B cell (primary cell): ENCODE data around the gene DRAXIN. TPM values are rescaled to one million over a fixed set of nuclear protein-coding genes. Genes with fewer than 3 reads are reported as not detected.
A peak's percentile ranks its signal among the peaks of the same experiment; 100 is the strongest.
"Not testable (repeated sequence)": the region's sequence is repeated elsewhere in the genome, so short reads cannot be mapped to it uniquely, and the experiment has no call there.

Source experiments
- ATAC-seq: fragments of 200-7000 bp; cut with Tn5 transposase; one replicate; pipeline ENCODE4 v1.10.0; 2021; ENCODE audit warnings: low read depth, mild to moderate bottlenecking, moderate number of reproducible peaks, moderate library complexity
- CTCF ChIA-PET: fragments of 350-600 bp; sonication (Branson Sonifier 250); formaldehyde crosslinking; loops from one replicate; lab custom pipeline; 2021; ENCODE audit warnings: antibody characterized with exemption, inconsistent platforms; lab: Charles Lee
- POLR2A ChIA-PET: fragments of 350-600 bp; sonication (Branson Sonifier 250); formaldehyde crosslinking; loops from one replicate; lab custom pipeline; 2021; ENCODE audit warnings: antibody characterized with exemption; lab: Charles Lee
- DNase-seq: peaks from one replicate; pipeline ENCODE4 v3.0.0; 2013
- H2AFZ ChIP-seq: 2 replicates; pipeline ENCODE4 v1.6.1; 2012; ENCODE audit warnings: mild to moderate bottlenecking, low read depth, low read length; ENCODE audit not compliant: insufficient read depth, poor library complexity, severe bottlenecking
- H3K27ac ChIP-seq, 2 donors: 1 replicate in 1 of 2; 2 replicates in 1 of 2; pipeline ENCODE4 v1.5.1; 2012 to 2013; ENCODE audit warnings: low read length in 2 of 2, mild to moderate bottlenecking in 2 of 2, moderate library complexity in 1 of 2
- H3K27me3 ChIP-seq, 4 experiments: fragments of 200-600 bp in 1 of 4; sonication (generic) in 1 of 4; replicated peaks in 1 of 4; 1 replicate in 2 of 4; 2 replicates in 2 of 4; pipeline versions ENCODE4 v1.6.1 to v1.7.0; 2013 to 2016; ENCODE audit warnings: low read length in 3 of 4, mild to moderate bottlenecking in 2 of 4, mixed read lengths in 1 of 4, moderate library complexity in 1 of 4; ENCODE audit not compliant: insufficient read depth in 4 of 4, control insufficient read depth in 3 of 4; ENCODE audit errors: control extremely low read depth in 1 of 4
- H3K36me3 ChIP-seq, 2 experiments: replicated peaks in 1 of 2; 1 replicate in 1 of 2; 2 replicates in 1 of 2; pipeline versions ENCODE4 v1.6.1 to v1.7.1; 2013; ENCODE audit warnings: low read length in 1 of 2; ENCODE audit not compliant: insufficient read depth in 2 of 2, control insufficient read depth in 1 of 2; ENCODE audit errors: control extremely low read depth in 1 of 2, extremely low read depth in 1 of 2
- H3K4me1 ChIP-seq, 2 donors: fragments of 200-600 bp in 1 of 2; sonication (generic) in 1 of 2; 1 replicate in 1 of 2; 2 replicates in 1 of 2; pipeline versions ENCODE4 v1.5.1 to v1.6.1; 2013 to 2017; ENCODE audit warnings: low read length in 2 of 2; ENCODE audit not compliant: control insufficient read depth in 2 of 2, insufficient read depth in 2 of 2
- H3K4me2 ChIP-seq: replicated peaks from 2 replicates; pipeline ENCODE3; 2012; ENCODE audit warnings: mild to moderate bottlenecking, low read depth, low read length; ENCODE audit not compliant: poor library complexity, severe bottlenecking
- H3K4me3 ChIP-seq, 5 experiments: fragments of 200-600 bp in 1 of 5; sonication (generic) in 1 of 5; 1 replicate in 3 of 5; 2 replicates in 2 of 5; pipeline versions ENCODE4 v1.5.1 to v1.7.0; 2011 to 2016; ENCODE audit warnings: low read length in 4 of 5, mild to moderate bottlenecking in 4 of 5, low read depth in 2 of 5, control low read depth in 1 of 5, moderate library complexity in 1 of 5; ENCODE audit not compliant: insufficient read depth in 1 of 5; ENCODE audit errors: control extremely low read depth in 1 of 5, extremely low read depth in 1 of 5
- H3K79me2 ChIP-seq: fragments of 200-600 bp; sonication (generic); one replicate; pipeline ENCODE4 v1.6.0; 2016; ENCODE audit warnings: low read length; ENCODE audit not compliant: control insufficient read depth, insufficient read depth
- H3K9ac ChIP-seq: fragments of 200-600 bp; sonication (generic); 2 replicates; pipeline ENCODE4 v1.6.1; 2017; ENCODE audit warnings: mild to moderate bottlenecking, low read length, moderate library complexity
- H3K9me3 ChIP-seq, 3 donors: one replicate each; pipeline versions ENCODE4 v1.6.1 to v1.7.1; 2013; ENCODE audit warnings: low read length in 2 of 3; ENCODE audit not compliant: control insufficient read depth in 2 of 3, insufficient read depth in 1 of 3; ENCODE audit errors: control extremely low read depth in 1 of 3
- H4K20me1 ChIP-seq: 2 replicates; pipeline ENCODE4 v1.6.0; 2012; ENCODE audit warnings: mild to moderate bottlenecking, low read length; ENCODE audit not compliant: insufficient read depth, control insufficient read depth, poor library complexity, severe bottlenecking
- H3K27ac Mint-ChIP-seq: one replicate; pipeline ENCODE4 v1.8.0; 2021; ENCODE audit warnings: mixed read lengths
- H3K27me3 Mint-ChIP-seq: one replicate; pipeline ENCODE4 v1.8.0; 2021; ENCODE audit warnings: mixed read lengths
- H3K4me1 Mint-ChIP-seq: one replicate; pipeline ENCODE4 v1.8.0; 2021; ENCODE audit warnings: mixed read lengths
- H3K4me3 Mint-ChIP-seq: one replicate; pipeline ENCODE4 v1.8.0; 2021; ENCODE audit warnings: mixed read lengths
- H3K9me3 Mint-ChIP-seq: one replicate; pipeline ENCODE4 v1.8.0; 2022; ENCODE audit warnings: mixed read lengths; ENCODE audit not compliant: insufficient read depth
- CTCF ChIP-seq: fragments of 200-600 bp; IDR thresholded peaks from one replicate; pipeline ENCODE4 v1.8.0; 2022; ENCODE audit warnings: antibody characterized with exemption, mild to moderate bottlenecking
- EZH2 ChIP-seq: IDR thresholded peaks from 2 replicates; pipeline ENCODE4 v1.6.1; 2012; ENCODE audit warnings: borderline replicate concordance, low read depth, mild to moderate bottlenecking, moderate library complexity, low read length; ENCODE audit not compliant: insufficient read depth, poor library complexity, severe bottlenecking
- WGBS: methylation state at CpG from one replicate; pipeline ENCODE4 v1.1.5; 2013; ENCODE audit warnings: missing lambda C conversion rate; ENCODE audit not compliant: insufficient coverage; 5-methylcytosine and 5-hydroxymethylcytosine counted together
- intact Hi-C: fragments of 100-400 bp; cut with micrococcal nuclease; formaldehyde crosslinking; loops from one replicate; pipeline ENCODE4 v1.10.0; 2022
- polyA plus RNA-seq: library from polyadenylated mRNA; depleted of rRNA; stranded (reverse); fragments of >200 nt; gene quantifications from 2 replicates; pipeline ENCODE4 v1.2.3, GENCODE V29; 2012
- total RNA-seq, 2 donors: library from RNA; stranded (reverse); fragments of 120-200 nt in 1 of 2; gene quantifications; 1 replicate in 1 of 2; 2 replicates in 1 of 2; pipeline versions ENCODE4 v1.2.3 to v1.2.4, GENCODE V29; 2013 to 2022

DRAXIN gene
- total and polyA plus RNA-seq, 2 donors (not counting 1 experiment from before 2014, with no cell fraction given), result 0.21 to 0.30 TPM

GRCh38 chr1:11642418-11643017, 49.0 kb upstream of the DRAXIN start:
- H3K9me3 Mint-ChIP-seq, H3K4me2 ChIP-seq, H3K36me3 ChIP-seq, H3K79me2 ChIP-seq, H3K27ac ChIP-seq, H3K27ac Mint-ChIP-seq, H3K27me3 Mint-ChIP-seq, H3K4me3 ChIP-seq, H4K20me1 ChIP-seq, H3K4me1 ChIP-seq, H3K27me3 ChIP-seq, H2AFZ ChIP-seq, POLR2A ChIA-PET, H3K9me3 ChIP-seq, H3K9ac ChIP-seq, H3K4me1 Mint-ChIP-seq, H3K4me3 Mint-ChIP-seq: not testable (repeated sequence)
- peak; percentile 79 for ATAC-seq
- DNase-seq, result peak; percentile 81
- CTCF ChIA-PET, result interaction anchor here (0.6 to 18.9 kb wide), 25 partner anchors 8 to 605 kb away, joined by 3 to 231 read pairs (median 5); partner anchors contain the start of genes FBXO6 and MAD2L2
- 24% methylated on average over 6 of the region's 18 CpGs for WGBS
- intact Hi-C loops, result loop anchor here (1.0 to 10.0 kb wide), 3 partner anchors 168 to 605 kb away; partner anchors contain the start of gene DISP3
- peak; percentile 96 for TF ChIP-seq CTCF

DNA sequence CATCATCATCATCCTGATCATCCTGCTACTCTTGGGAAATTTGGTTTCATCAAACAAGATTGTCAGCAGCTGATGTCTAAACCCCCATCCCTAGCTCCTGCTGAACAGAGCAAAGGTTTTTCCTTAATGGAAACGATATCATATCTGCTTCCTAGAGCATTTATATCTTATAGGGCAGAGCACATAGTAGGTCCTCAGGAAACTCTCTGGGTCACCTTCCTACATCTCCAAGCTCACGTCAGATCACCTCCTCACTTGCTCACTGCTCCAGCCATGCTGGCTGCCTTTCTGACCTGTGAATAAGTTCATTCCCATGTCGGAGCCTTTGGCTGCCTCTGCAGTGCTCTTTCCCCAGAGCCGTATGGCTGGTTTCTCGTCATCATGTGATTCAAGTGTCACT, 47.7 kb upstream of the DRAXIN start:
- POLR2A ChIA-PET, result no interaction called here
- no peak for DNase-seq

More for the DNA sequence above, 47.7 kb upstream of the DRAXIN start:
- intact Hi-C loops, result loop anchor here (10.0 kb wide), 1 partner anchor 169 kb away; the partner anchor contains the start of gene DISP3
- H3K4me2 ChIP-seq, result no peak overlapping the region
- 74% methylated on average over 5 of the region's 5 CpGs for WGBS
- Mint-ChIP-seq H3K27ac (no peak overlapping the region), H3K4me3 (no peak overlapping the region), H3K27me3 (peaks cover 6% of the 10 kb centered on the region), H3K9me3 (no peaks in the 10 kb centered on the region), H3K4me1 (peaks cover 3% of the 10 kb centered on the region)
- no peaks in the 10 kb centered on the region for H4K20me1 ChIP-seq
- no peak overlapping the region for H3K9ac ChIP-seq
- TF ChIP-seq EZH2, result no peak
- no peak for TF ChIP-seq CTCF
- no peak overlapping the region for H3K27ac ChIP-seq
- H3K4me3 ChIP-seq, result no peak overlapping the region
- ATAC-seq, result no peak
- no peaks in the 10 kb centered on the region for H3K79me2 ChIP-seq
- H3K27me3 ChIP-seq, result peaks cover 0 to 3% (median 1%) of the 10 kb centered on the region in 4 experiments
- no peaks in the 10 kb centered on the region for H3K36me3 ChIP-seq
- H3K4me1 ChIP-seq, result no peaks in the 10 kb centered on the region
- H3K9me3 ChIP-seq, result peaks cover 0 to 3% (median 0%) of the 10 kb centered on the region in 3 donors
- CTCF ChIA-PET, result interaction anchor here (0.6 to 18.9 kb wide), 28 partner anchors 10 to 606 kb away, joined by 3 to 231 read pairs (median 5); partner anchors contain the start of gene FBXO6
- no peak overlapping the region for H2AFZ ChIP-seq
